GM12878 (cell line): ENCODE measurements around the gene RABEP1. TPM values are rescaled to one million over a fixed set of nuclear protein-coding genes. Genes with fewer than 3 reads are reported as not detected.

Experiments used
- ATAC-seq: fragments of 200-7000 bp; cut with Tn5 transposase; 3 replicates; pipeline ENCODE4 v1.9.1; 2020; ENCODE audit warnings: mild to moderate bottlenecking, moderate library complexity
- BruUV-seq: library from RNA; stranded (reverse); fragments of 400-500 nt; replicated peaks from 2 replicates; lab custom pipeline; 2021; lab: Mats Ljungman, UMichigan
- CTCF ChIA-PET: fragments of 300-600 bp; sonication (Branson Sonifier 250); formaldehyde crosslinking; extraction: SDS; loops from one replicate; lab custom pipeline; 2021; ENCODE audit warnings: inconsistent platforms; lab: Yijun Ruan, JAX
- POLR2A ChIA-PET: fragments of 350-600 bp; formaldehyde crosslinking; extraction: SDS; loops from one replicate; lab custom pipeline; 2021; ENCODE audit warnings: inconsistent platforms; lab: Charles Lee
- RAD21 ChIA-PET: fragments of 300-600 bp; sonication (Branson Sonifier 250); formaldehyde crosslinking; loops from one replicate; lab custom pipeline; 2023; ENCODE audit warnings: antibody characterized with exemption; ENCODE audit not compliant: unreplicated experiment; lab: Charles Lee
- SMC1A ChIA-PET: fragments of 300-600 bp; sonication (Branson Sonifier 250); formaldehyde crosslinking; loops from one replicate; lab custom pipeline; 2023; ENCODE audit not compliant: unreplicated experiment, uncharacterized antibody; lab: Charles Lee
- DNase-seq: peaks from one replicate; pipeline ENCODE4 v3.0.0-alpha.2; 2011; ENCODE audit warnings: low read depth, low spot score
- FAIRE-seq: peaks from 3 replicates; lab custom pipeline; 2011; peaks lifted over from hg19 to GRCh38; lab: Jason Lieb, UNC
- H2AFZ ChIP-seq: 2 replicates; pipeline ENCODE4 v1.6.0; 2011; ENCODE audit warnings: low read depth, low read length, control low read depth; ENCODE audit not compliant: control insufficient read depth
- H3K27ac ChIP-seq: 2 replicates; pipeline ENCODE4 v1.5.1; 2011; ENCODE audit warnings: control low read depth; ENCODE audit not compliant: control insufficient read depth, insufficient read depth
- H3K27me3 ChIP-seq, 2 experiments: replicated peaks in 1 of 2; 2 replicates each; pipeline versions ENCODE4 v1.6.0 to v1.6.1; 2011; ENCODE audit warnings: low read length in 1 of 2; ENCODE audit not compliant: control insufficient read depth in 2 of 2, insufficient read depth in 2 of 2
- H3K36me3 ChIP-seq, 2 experiments: 2 replicates each; pipeline ENCODE4 v1.5.1; 2011; ENCODE audit warnings: low read length in 1 of 2; ENCODE audit not compliant: control insufficient read depth in 2 of 2, insufficient read depth in 2 of 2
- H3K4me1 ChIP-seq: 2 replicates; pipeline ENCODE4 v1.6.1; 2011; ENCODE audit warnings: mild to moderate bottlenecking, low read length, moderate library complexity, mixed read lengths; ENCODE audit not compliant: control insufficient read depth, insufficient read depth
- H3K4me2 ChIP-seq: 2 replicates; pipeline ENCODE4 v1.6.0; 2011; ENCODE audit warnings: control low read depth; ENCODE audit not compliant: control insufficient read depth, insufficient read depth
- H3K4me3 ChIP-seq: fragments of 200-600 bp; sonication (generic); 2 replicates; pipeline ENCODE4 v1.5.1; 2016
- H3K79me2 ChIP-seq: 2 replicates; pipeline ENCODE4 v1.6.0; 2011; ENCODE audit warnings: low read length; ENCODE audit not compliant: control insufficient read depth, insufficient read depth
- H3K9ac ChIP-seq: 2 replicates; pipeline ENCODE4 v1.8.0; 2011; ENCODE audit warnings: low read length, control low read depth, mixed read lengths; ENCODE audit not compliant: control insufficient read depth, insufficient read depth
- H3K9me3 ChIP-seq: replicated peaks from 3 replicates; pipeline ENCODE4 v1.5.1; 2011; ENCODE audit warnings: mild to moderate bottlenecking, low read length; ENCODE audit not compliant: control insufficient read depth, insufficient read depth
- H4K20me1 ChIP-seq: 2 replicates; pipeline ENCODE4 v1.6.0; 2011; ENCODE audit not compliant: control insufficient read depth, insufficient read depth
- FOXK2 ChIP-seq: fragments of 450-650 bp; IDR thresholded peaks from 2 replicates; pipeline ENCODE4 v1.6.1; 2017; ENCODE audit warnings: mild to moderate bottlenecking, moderate library complexity
- IKZF1 ChIP-seq: fragments of 450-650 bp; conservative IDR thresholded peaks from 2 replicates; pipeline ENCODE4 v1.6.1; 2017; ENCODE audit warnings: antibody characterized with exemption, mild to moderate bottlenecking
- JUND ChIP-seq: IDR thresholded peaks from 2 replicates; pipeline ENCODE4 v1.6.1; 2012; ENCODE audit warnings: low read depth, mild to moderate bottlenecking, low read length, improper control_type of control experiment, moderate library complexity
- MYC ChIP-seq: IDR thresholded peaks from 2 replicates; pipeline ENCODE4 v1.6.1; 2011; ENCODE audit warnings: mild to moderate bottlenecking, low read length, moderate library complexity, inconsistent platforms; ENCODE audit not compliant: insufficient read depth, insufficient replicate concordance, insufficient read length, severe bottlenecking
- NFIC ChIP-seq: IDR thresholded peaks from 2 replicates; pipeline ENCODE4 v1.6.1; 2012; ENCODE audit warnings: low read depth, mild to moderate bottlenecking, inconsistent platforms, low read length, moderate library complexity
- RAD51 ChIP-seq: fragments of 450-650 bp; IDR thresholded peaks from 2 replicates; pipeline ENCODE4 v1.6.1; 2016; ENCODE audit warnings: moderate library complexity, mild to moderate bottlenecking, inconsistent platforms
- REST ChIP-seq: IDR thresholded peaks from 2 replicates; pipeline ENCODE4 v1.6.1; 2012; ENCODE audit warnings: mild to moderate bottlenecking, low read depth, low read length
- TBL1XR1 ChIP-seq: IDR thresholded peaks from 2 replicates; pipeline ENCODE4 v1.6.1; 2012; ENCODE audit warnings: low read depth, low read length, improper control_type of control experiment
- TCF3 ChIP-seq: IDR thresholded peaks from 2 replicates; pipeline ENCODE4 v1.6.1; 2012; ENCODE audit warnings: low read depth, mild to moderate bottlenecking, low read length, borderline replicate concordance; ENCODE audit not compliant: insufficient read depth
- WRNIP1 ChIP-seq: IDR thresholded peaks from 2 replicates; pipeline ENCODE4 v1.6.1; 2011; ENCODE audit warnings: low read depth, low read length, improper control_type of control experiment, borderline replicate concordance
- ZNF24 ChIP-seq: fragments of 450-650 bp; IDR thresholded peaks from 2 replicates; pipeline ENCODE4 v1.6.1; 2017; ENCODE audit warnings: antibody characterized with exemption, mild to moderate bottlenecking
- ZZZ3 ChIP-seq: IDR thresholded peaks from 2 replicates; pipeline ENCODE4 v1.6.1; 2011; ENCODE audit warnings: low read depth; ENCODE audit not compliant: control insufficient read depth, insufficient read length
- in situ Hi-C: fragments of 300-500 bp; cut with MboI; formaldehyde crosslinking; loops from 9 replicates; pipeline ENCODE4 v1.14.3; 2018; ENCODE audit warnings: mixed read lengths
- intact Hi-C: fragments of 100-400 bp; cut with micrococcal nuclease; formaldehyde crosslinking; loops from one replicate; pipeline ENCODE4 v1.14.2; 2022; ENCODE audit not compliant: unreplicated experiment
- polyA plus RNA-seq, 11 experiments: library from polyadenylated mRNA; depleted of rRNA in 4 of 11; unstranded in 6 of 11; stranded (reverse) in 5 of 11; fragments of >200 nt; fragmentation: Nextera tagmentation in 4 of 11; fragmentation: Illumina TruSeq in 1 of 11; extraction: Ambion mirVana in 4 of 11; extraction: Trizol in 1 of 11; gene quantifications; 1 replicate in 1 of 11; 2 replicates in 10 of 11; pipeline versions ENCODE4 v1.2.1 to v1.2.3, GENCODE V29; 2011 to 2016; ENCODE audit warnings: inconsistent platforms in 2 of 11, missing spikeins in 2 of 11, low read depth in 1 of 11
- total RNA-seq, 4 experiments: library from RNA; depleted of rRNA in 3 of 4; stranded (reverse); fragments of >200 nt in 3 of 4; fragmentation: Illumina TruSeq in 1 of 4; extraction: Trizol in 1 of 4; gene quantifications; 2 replicates each; pipeline versions ENCODE4 v1.2.1 to v1.2.3, GENCODE V29; 2013 to 2021

The RABEP1 gene
- total and polyA plus RNA-seq, 10 of the 15 experiments (the other 5 are each of a cell fraction or from before 2014, with no cell fraction given) = 13.4 to 71.4 (median 59.8) TPM

GRCh38 chr17:5364696-5365095 is 82.6 kb downstream of the RABEP1 start:
- no peaks in the 10 kb centered on the region for H3K27me3 ChIP-seq
- ChIA-PET CTCF (interaction anchor here (0.6 kb wide), 1 partner anchor 222 kb away, joined by 3 read pairs; no protein-coding TSS in a partner anchor), SMC1A (no interaction called here), RAD21 (no interaction called here), POLR2A (interaction anchor here (0.6 kb wide), 1 partner anchor 8 kb away, joined by 4 read pairs; no protein-coding TSS in a partner anchor)
- FAIRE-seq (no peak), ATAC-seq (no peak), DNase-seq (no peak)
- peaks cover 7 to 45% of the 10 kb centered on the region in 2 experiments for H3K36me3 ChIP-seq
- intact Hi-C loops (no loop called here), in situ Hi-C loops (no loop called here)
- no peak for TF ChIP-seq IKZF1
- no peak for TF ChIP-seq TBL1XR1
- TF ChIP-seq ZZZ3 = no peak
- no peak for TF ChIP-seq JUND
- no peak for TF ChIP-seq NFIC
- no peak for TF ChIP-seq WRNIP1
- TF ChIP-seq RAD51 = no peak
- TF ChIP-seq MYC = no peak
- TF ChIP-seq ZNF24 = no peak
- no peak for TF ChIP-seq REST
- TF ChIP-seq TCF3 = no peak
- TF ChIP-seq FOXK2 = no peak
- no peaks in the 10 kb centered on the region for H3K4me1 ChIP-seq
- H2AFZ ChIP-seq = no peak overlapping the region
- H4K20me1 ChIP-seq = no peaks in the 10 kb centered on the region
- no peak overlapping the region for H3K27ac ChIP-seq
- no peak overlapping the region for H3K9ac ChIP-seq
- H3K9me3 ChIP-seq = no peaks in the 10 kb centered on the region
- no TSS peak for BruUV-seq
- no peak overlapping the region for H3K4me3 ChIP-seq
- no peak overlapping the region for H3K4me2 ChIP-seq
- H3K79me2 ChIP-seq = no peaks in the 10 kb centered on the region
